Adipose tissue (tissue), 3 donors: Measurements from ENCODE around the gene ZHX3. TPM values are rescaled to one million over a fixed set of nuclear protein-coding genes. Genes with fewer than 3 reads are reported as not detected.

ENCODE experiments used
- H3K27ac ChIP-seq: one replicate; pipeline ENCODE4 v1.5.1; 2013; ENCODE audit warnings: low read depth, low read length
- WGBS, 3 donors: extraction: QIAGEN DNeasy Blood & Tissue Kit; methylation state at CpG; one replicate each; pipeline ENCODE4 v1.1.7; 2013; 5-methylcytosine and 5-hydroxymethylcytosine counted together
- polyA plus RNA-seq, 3 donors: library from polyadenylated mRNA; stranded (reverse); fragments of 200-250 nt; gene quantifications; one replicate each; pipeline ENCODE4 v1.2.3, GENCODE V29; 2013
- donor health status: healthy with polysubstance abuse.
- donor health status: Bipolar disorder and iron deficiency.
- donor health status: healthy.

The ZHX3 gene
- polyA plus RNA-seq, 3 donors: 4.5 to 25.0 (median 12.8) TPM

DNA sequence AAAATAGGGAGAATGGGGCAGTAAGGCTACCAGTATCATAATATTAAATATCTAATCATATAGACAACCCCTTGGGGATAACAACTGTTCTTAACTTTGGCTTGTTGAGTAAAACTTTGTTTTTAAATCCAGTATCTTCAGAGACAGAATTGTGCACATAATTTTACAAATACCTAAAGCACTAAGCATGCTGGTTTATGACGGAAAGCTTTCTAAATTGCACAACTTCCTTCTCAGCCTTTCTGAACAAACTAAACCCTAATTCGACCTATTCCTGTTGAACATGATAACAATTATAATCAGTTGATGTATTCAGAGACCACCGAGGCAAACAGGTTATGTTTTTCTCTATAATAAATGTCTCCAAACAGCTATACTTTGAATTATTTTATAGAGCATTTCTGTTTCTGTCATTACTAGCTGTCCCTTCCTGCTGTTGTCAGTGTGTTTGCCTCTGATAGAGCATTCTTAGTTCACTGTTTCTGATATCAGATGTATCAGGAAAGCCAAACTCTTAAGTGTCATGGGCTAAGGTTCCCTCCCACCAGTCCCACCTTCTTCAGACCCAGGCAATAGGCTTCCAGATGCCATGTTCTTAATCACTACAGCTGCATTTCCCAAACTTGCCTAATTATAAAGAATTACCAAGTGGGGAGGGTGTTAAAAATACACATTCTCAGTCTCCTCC is 8.7 kb downstream of the ZHX3 start:
- WGBS, 3 donors: 10 to 46% (median 13%) methylated on average over 3 of the region's 3 CpGs
- H3K27ac ChIP-seq: no peak overlapping the region

DNA sequence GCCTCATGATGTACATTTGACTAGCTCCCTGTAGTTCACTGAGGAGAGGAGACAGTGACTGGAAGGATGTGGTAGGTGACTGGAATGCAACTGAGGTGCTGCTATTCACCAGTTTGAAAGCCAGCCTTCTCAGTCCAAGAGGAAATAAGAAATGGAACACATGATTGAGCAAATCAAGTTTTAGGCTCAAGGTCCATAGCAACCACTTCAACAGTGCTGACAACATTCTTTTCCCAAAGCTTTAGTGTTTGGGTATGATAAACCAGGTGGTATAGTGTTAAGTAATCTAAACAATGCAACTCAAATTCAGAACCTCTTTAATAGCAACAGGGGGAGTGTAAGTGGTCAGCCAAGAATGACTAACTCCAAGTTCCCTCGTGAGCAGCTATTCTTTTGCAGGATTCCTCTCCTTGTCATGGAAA is 9.2 kb downstream of the ZHX3 start:
- no peak overlapping the region for H3K27ac ChIP-seq
- WGBS, 3 donors: 3 to 62% (median 17%) methylated on average over 1 of the region's 1 CpG

- 97 to 100% (median 100%) methylated on average over 1 of the region's 1 CpG for WGBS, 3 donors
- H3K27ac ChIP-seq: no peak overlapping the region
Observed at GRCh38 chr20:41307021-41307420, 10.5 kb downstream of the ZHX3 start.

DNA sequence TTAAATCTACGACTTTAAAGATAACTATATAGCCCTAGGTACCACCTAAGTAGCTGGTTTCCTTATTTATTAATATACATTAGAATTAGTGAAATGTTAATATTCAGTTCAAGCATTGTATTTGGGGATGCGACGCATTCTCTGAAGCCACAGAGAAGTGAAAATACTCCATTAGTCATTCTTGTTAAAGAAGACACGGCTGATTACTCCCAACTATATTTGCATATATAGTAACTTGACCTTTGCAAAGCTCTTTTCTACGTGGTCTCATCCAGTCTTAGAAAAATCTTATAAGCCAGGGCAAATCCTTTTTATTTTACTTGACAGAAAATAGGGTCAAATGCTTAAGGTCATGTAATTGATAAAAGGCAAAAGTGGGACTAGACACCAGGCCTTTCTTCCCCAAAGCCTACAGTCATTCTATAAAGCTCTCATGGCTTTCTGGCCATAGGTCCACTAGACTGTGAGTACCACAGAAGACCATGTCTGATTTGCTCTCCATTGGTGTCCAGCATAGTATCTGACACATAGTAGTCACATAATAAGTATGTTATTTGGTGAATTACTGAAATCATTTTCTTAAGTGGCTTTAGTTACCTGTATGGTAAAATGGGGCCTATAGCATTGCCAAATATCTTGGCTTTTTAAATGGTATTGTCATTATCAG is 11.3 kb downstream of the ZHX3 start:
- H3K27ac ChIP-seq: no peak overlapping the region
- WGBS, 3 donors: 90 to 93% (median 90%) methylated on average over 5 of the region's 5 CpGs

DNA sequence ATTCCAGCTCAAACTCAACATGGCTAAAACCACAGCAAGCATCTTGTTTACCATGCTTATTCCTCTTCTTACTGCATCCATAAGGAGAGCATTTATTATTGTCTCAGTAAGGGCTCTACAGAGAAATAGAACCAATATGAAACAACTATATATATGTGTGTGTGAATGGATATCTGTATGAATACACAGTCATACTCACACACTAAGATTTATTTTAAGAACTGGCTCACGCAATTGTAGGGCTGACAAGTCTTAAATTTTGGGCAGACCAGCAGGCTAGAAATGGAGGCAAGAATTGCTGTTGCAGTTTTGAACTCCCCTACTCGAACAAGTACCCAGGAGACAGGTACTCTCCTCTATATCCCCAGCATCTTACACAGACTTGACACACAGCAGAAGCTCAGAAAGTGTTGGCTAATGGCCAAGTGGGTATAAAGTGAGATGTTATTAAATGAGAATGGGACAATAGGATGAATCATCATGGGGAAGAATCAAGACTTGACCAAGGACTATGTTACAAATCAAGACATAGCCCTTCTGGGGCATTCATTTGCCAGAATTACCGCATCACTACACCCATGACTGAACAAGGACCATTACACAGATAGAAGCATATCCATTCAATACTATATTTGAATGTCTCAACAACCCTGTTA is 13.0 kb downstream of the ZHX3 start:
- 92 to 97% (median 93%) methylated on average over 3 of the region's 3 CpGs for WGBS, 3 donors

DNA sequence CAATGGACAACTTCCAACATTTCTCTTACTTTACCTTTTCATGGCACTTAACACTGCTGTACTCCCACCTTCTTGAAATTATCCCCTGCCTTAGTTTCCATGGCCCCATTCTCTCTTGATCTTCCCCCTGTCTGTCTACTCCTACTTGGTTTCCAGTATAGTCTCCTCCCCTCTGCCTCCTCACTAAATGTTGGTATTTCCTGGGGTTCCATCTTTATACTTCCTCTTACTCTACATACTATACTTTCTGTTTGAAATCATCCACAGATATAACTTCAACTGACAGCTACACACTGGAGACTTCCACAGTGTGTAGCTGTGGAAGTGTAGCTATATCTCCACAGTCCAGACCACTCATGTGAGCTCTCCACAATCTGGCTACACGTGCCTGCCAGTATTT is 13.5 kb downstream of the ZHX3 start:
- WGBS, 3 donors: 78 to 93% (median 81%) methylated on average over 1 of the region's 1 CpG
- H3K27ac ChIP-seq: no peak overlapping the region

More for the DNA sequence above, 13.0 kb downstream of the ZHX3 start:
- H3K27ac ChIP-seq: no peak overlapping the region

DNA sequence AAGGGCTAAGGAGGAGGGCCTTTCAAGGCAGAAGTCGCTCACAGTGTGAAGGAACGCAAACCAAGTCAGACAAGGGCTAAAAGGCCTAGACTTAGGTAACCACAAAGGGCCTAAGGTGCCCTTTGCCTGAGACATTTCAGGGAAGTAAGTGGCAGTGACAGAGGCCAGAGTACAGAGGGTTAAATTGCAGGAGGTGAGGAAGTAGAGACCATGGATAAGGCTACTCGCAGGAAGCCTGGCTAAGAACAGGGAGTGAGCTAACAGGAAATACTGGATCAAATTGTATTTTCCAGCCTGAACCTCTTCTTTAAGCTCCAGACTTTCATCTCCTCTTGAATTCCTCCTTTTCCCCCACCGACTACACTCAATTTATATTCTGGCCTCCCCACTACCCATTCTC is 16.6 kb downstream of the ZHX3 start:
- no peak overlapping the region for H3K27ac ChIP-seq
- WGBS, 3 donors: 75 to 90% (median 83%) methylated on average over 4 of the region's 4 CpGs

GRCh38 chr20:41300383-41300782 is 17.1 kb downstream of the ZHX3 start:
- WGBS, 3 donors: 70 to 83% (median 73%) methylated on average over 3 of the region's 3 CpGs
- no peak overlapping the region for H3K27ac ChIP-seq

DNA sequence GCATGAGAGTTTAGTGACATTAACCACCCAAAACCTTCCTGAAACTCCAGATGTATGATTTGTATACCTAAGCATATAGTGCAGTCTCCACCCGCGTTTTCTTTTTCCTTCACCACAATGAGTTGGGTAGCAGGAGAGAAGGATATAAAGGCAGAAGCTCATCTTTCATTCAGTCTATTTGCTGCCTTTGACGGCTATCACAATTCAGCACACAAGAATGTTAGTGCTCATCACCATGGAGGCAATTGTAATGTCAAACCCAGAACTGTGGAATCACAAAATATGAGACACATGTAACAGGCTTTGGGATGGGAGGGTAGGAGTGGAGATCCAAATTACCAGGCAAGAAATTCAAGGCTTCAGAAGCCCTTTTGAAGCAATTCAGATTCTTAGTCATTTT is 17.6 kb downstream of the ZHX3 start:
- no peak overlapping the region for H3K27ac ChIP-seq
- WGBS, 3 donors: 90 to 92% (median 92%) methylated on average over 3 of the region's 3 CpGs

DNA sequence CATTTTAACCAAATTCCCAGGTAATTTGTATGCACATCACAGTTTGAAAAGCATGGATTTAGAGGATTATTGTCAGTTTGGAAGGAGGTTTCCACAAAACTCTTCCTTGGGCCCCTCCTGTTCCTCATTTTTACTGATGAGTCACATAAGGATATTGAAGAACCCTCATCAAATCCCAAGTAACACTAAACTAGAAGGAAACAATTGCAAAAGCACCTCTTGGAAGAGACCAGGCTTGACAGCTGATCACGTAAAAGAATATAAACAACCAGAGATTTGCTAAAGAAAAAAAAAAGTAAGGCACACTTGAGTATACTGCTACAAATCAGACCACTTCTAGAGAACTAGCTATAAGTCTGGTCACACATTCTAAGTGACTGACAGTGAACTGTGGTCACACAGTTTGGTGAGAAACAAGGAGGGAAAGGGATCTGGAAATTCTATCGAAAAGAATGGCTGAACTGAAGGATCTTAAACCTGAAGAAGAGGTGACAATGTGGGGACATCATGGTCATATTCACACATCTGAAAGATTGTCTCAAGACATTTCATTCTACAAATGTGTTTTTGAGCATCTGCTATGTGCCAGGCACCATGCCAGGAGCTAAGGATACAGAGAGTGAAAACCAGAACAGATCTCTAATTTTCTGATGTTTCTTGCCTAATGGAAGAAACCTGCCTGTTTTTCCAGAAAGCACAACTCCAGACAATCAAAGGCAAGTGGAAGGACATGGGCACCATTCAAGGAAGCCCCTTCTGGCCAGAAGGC is 24.1 kb downstream of the ZHX3 start:
- no peak overlapping the region for H3K27ac ChIP-seq
- 63 to 79% (median 70%) methylated on average over 2 of the region's 2 CpGs for WGBS, 3 donors

DNA sequence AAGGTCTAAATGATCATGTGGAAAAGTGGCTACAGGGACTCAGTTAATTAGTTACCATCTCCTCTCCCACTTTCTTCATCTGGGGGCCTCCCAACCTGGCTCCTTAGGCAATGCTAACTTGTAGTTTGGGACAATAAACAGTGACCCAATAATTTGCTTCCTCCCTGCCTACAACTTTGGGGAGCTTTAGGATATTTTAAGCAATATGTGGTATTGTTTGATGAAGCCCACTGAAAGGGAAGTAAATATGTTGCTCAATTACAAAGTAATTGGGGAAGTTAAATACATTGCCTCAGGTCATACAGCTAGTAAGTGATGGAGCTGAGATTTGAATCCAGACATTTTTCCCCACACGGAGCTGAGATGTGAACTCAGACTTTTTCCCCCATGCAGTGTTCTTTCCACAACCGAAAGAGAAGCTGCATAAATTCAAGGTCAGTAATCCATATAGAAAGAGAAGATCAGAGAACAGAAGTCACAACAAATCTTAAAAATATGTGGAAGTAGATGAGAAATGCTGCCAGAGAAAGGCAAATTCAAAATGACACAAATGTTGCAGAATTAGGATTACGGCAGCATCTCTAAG is 26.6 kb downstream of the ZHX3 start:
- no peak overlapping the region for H3K27ac ChIP-seq
- 71 to 77% (median 74%) methylated on average over 3 of the region's 3 CpGs for WGBS, 3 donors

GRCh38 chr20:41287327-41287726 is 30.2 kb downstream of the ZHX3 start:
- H3K27ac ChIP-seq: no peak overlapping the region
- 84 to 97% (median 86%) methylated on average over 2 of the region's 2 CpGs for WGBS, 3 donors

- no peak overlapping the region for H3K27ac ChIP-seq
- WGBS, 3 donors: 65 to 95% (median 79%) methylated on average over 2 of the region's 2 CpGs
Observed at GRCh38 chr20:41286240-41286851, 31.2 kb downstream of the ZHX3 start.

DNA sequence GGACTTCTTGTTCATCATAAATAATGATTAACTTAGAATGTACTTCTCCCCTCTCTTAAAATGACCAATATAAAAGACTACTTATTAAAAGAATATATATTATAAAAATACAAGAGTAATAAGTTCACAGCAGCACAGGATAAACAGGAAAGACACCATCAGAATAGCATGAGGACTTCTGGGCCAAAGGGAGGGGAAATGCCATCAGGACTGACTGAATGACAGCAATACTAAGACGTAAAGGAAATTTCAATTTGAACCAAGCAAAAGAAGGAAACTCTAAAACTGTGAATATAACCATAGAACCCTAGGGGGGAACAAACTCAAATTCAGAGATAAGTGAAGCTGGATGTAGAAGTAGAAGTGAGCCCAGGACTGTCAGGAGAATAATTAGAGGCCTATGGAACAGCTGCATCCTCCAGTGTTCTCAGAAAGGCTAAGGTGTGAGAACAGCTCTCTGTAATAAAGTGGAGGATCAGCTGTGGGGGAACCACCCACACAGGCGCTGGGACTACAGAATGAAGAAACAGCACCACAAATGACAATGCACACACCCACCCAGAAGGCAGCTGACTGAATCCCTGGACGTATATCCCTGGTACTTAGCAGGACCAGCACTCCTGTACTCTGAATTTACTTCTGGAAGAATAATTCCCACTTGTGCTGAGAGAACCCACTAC is 37.8 kb downstream of the ZHX3 start:
- 40 to 63% (median 43%) methylated on average over 3 of the region's 3 CpGs for WGBS, 3 donors
- no peak overlapping the region for H3K27ac ChIP-seq

DNA sequence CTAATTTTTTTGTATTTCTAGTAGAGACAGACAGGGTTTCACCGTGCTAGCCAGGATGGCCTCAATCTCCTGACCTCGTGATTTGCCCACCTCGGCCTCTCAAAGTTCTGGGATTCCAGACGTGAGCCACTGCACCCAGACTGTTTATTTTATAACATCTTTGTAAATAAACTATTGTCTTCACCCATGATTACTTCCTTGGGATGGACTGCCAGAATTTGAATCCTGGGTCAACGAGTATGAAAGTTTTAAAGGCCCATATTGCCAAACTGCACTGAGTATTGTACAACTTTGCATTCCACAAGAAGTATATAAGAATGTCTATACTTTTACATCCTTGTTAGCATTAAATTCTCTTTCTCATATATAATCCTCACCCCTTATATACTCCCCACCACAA is 38.6 kb downstream of the ZHX3 start:
- no peak overlapping the region for H3K27ac ChIP-seq
- WGBS, 3 donors: 65 to 86% (median 80%) methylated on average over 5 of the region's 5 CpGs

DNA sequence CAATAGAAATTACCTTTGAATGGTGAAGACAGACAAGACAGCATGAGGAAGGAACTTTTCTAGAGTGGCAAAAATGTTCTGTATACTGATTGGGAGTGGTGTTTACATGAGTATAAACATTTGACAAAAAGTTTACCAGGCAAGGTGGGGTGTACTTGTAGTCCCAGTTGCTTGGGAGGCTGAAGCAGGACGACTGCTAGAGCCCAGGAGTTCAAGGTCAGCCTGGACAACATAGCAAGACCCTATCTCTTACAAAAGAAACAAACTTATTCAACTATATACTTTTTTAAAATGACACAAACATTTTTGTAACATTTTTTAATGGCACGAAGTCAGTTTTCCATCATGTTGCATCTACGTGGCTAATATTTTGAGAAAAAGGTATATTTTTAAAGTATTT is 40.5 kb downstream of the ZHX3 start:
- 89 to 95% (median 90%) methylated on average over 3 of the region's 3 CpGs for WGBS, 3 donors
- H3K27ac ChIP-seq: no peak overlapping the region

GRCh38 chr20:41276317-41276751 is 41.2 kb downstream of the ZHX3 start:
- WGBS, 3 donors: 40 to 66% (median 58%) methylated on average over 9 of the region's 9 CpGs

DNA sequence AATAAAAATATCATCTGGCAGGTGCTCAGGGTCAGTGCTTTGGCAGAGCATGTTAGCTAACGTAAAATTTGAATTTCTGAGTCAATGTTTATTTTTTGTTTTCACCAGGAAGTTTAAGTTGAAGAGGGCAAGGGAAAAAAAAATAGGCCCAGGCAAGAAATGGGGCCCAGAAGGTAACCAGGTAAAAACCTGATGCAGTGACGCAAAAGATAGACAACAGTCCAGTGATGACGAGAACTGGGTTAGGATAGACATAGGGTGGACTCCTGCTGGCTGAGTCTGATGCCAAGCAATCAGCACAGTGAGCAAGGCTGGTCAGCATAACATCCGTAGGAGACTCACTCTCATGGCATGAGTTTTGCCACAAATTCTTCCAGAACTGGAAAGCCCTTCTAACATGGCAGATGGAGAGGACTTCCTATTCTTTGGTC is 42.2 kb downstream of the ZHX3 start:
- 42 to 89% (median 86%) methylated on average over 4 of the region's 4 CpGs for WGBS, 3 donors

More at GRCh38 chr20:41276317-41276751, 41.2 kb downstream of the ZHX3 start:
- no peak overlapping the region for H3K27ac ChIP-seq

More for the DNA sequence above, 42.2 kb downstream of the ZHX3 start:
- no peak overlapping the region for H3K27ac ChIP-seq
